K562 (cell line): ENCODE data around the gene SNAPC2. TPM values are rescaled to one million over a fixed set of nuclear protein-coding genes. Genes with fewer than 3 reads are reported as not detected.

ENCODE experiments used
- BRF1 ChIP-seq: IDR thresholded peaks from 3 replicates; pipeline ENCODE4 v1.6.1; 2011; ENCODE audit warnings: borderline replicate concordance, mild to moderate bottlenecking; ENCODE audit not compliant: insufficient read length; ENCODE audit errors: extremely low read depth
- KAT8 ChIP-seq: fragments of 450-650 bp; IDR thresholded peaks from 2 replicates; pipeline ENCODE4 v1.6.1; 2016; ENCODE audit warnings: low read depth, mild to moderate bottlenecking
- KHSRP ChIP-seq: fragments of 450-650 bp; IDR thresholded peaks from 2 replicates; pipeline ENCODE4 v1.6.1; 2017
- NONO ChIP-seq, 2 experiments: fragments of 200-400 bp in 1 of 2; fragments of 450-650 bp in 1 of 2; formaldehyde crosslinking in 1 of 2; IDR thresholded peaks; 2 replicates each; pipeline ENCODE4 v1.6.1; 2017; ENCODE audit warnings: low read depth in 2 of 2, mild to moderate bottlenecking in 2 of 2, moderate library complexity in 2 of 2, low read length in 1 of 2
- NR2C1 ChIP-seq, 2 experiments: fragments of 450-650 bp; IDR thresholded peaks; 2 replicates each; pipeline ENCODE4 v1.6.1; 2017; ENCODE audit warnings: mild to moderate bottlenecking in 2 of 2, antibody characterized with exemption in 1 of 2, inconsistent platforms in 1 of 2, missing compliant biosample characterization in 1 of 2, missing genetic modification characterization in 1 of 2
- RBM14 ChIP-seq: fragments of 200-400 bp; formaldehyde crosslinking; IDR thresholded peaks from 2 replicates; pipeline ENCODE4 v1.6.1; 2018; ENCODE audit warnings: low read depth, mild to moderate bottlenecking, low read length, moderate library complexity, borderline replicate concordance; ENCODE audit not compliant: insufficient read depth
- ZNF445 ChIP-seq: fragments of 250-450 bp; sonication (Bioruptor Pico); IDR thresholded peaks from 2 replicates; pipeline ENCODE4 v1.4.0; 2020; ENCODE audit warnings: low read depth, mild to moderate bottlenecking, moderate library complexity
- ZNF668 ChIP-seq: fragments of 250-450 bp; sonication (Bioruptor Pico); IDR thresholded peaks from 2 replicates; pipeline ENCODE4 v1.8.0; 2022; ENCODE audit warnings: mild to moderate bottlenecking, inconsistent platforms
- polyA plus RNA-seq, 8 experiments: library from polyadenylated mRNA; depleted of rRNA in 4 of 8; stranded (reverse) in 5 of 8; unstranded in 3 of 8; fragments of >200 nt; fragmentation: Nextera tagmentation in 2 of 8; fragmentation: Illumina TruSeq in 1 of 8; extraction: Ambion mirVana in 2 of 8; extraction: Trizol in 1 of 8; gene quantifications; 2 replicates each; pipeline versions ENCODE4 v1.2.1 to v1.2.3, GENCODE V29; 2011 to 2014; ENCODE audit warnings: inconsistent platforms in 1 of 8, missing spikeins in 1 of 8
- total RNA-seq, 7 experiments: library from RNA; depleted of rRNA in 6 of 7; stranded (reverse); fragments of >200 nt in 6 of 7; fragmentation: Illumina TruSeq in 2 of 7; extraction: Trizol in 2 of 7; gene quantifications; 2 replicates each; pipeline versions ENCODE4 v1.2.1 to v1.2.3, GENCODE V29; 2011 to 2021; ENCODE audit warnings: low replicate concordance in 1 of 7
- TF ChIP-seq, protein P1 (sequence below), 2 experiments: fragments of 450-650 bp; IDR thresholded peaks; 2 replicates each; pipeline ENCODE4 v1.6.1; 2018; ENCODE audit warnings: mild to moderate bottlenecking in 2 of 2, low read depth in 1 of 2; ENCODE audit not compliant: partially characterized antibody in 2 of 2
- TF ChIP-seq, protein P2 (sequence below): fragments of 250-450 bp; sonication (Bioruptor Pico); IDR thresholded peaks from 2 replicates; pipeline ENCODE4 v1.8.0; 2021; ENCODE audit warnings: moderate library complexity, mild to moderate bottlenecking, inconsistent platforms
- TF ChIP-seq, protein P3 (sequence below): sonication (generic); formaldehyde crosslinking; IDR thresholded peaks from 2 replicates; pipeline ENCODE4 v1.8.1; 2023; ENCODE audit warnings: mild to moderate bottlenecking, missing genetic modification reagents, moderate library complexity
- TF ChIP-seq, protein P4 (sequence below): fragments of 250-450 bp; sonication (Bioruptor Pico); IDR thresholded peaks from 2 replicates; pipeline ENCODE4 v1.5.0; 2021; ENCODE audit warnings: mild to moderate bottlenecking, moderate library complexity
- TF ChIP-seq, protein P5 (sequence below): fragments of 450-650 bp; IDR thresholded peaks from 2 replicates; pipeline ENCODE4 v1.6.1; 2016; ENCODE audit warnings: borderline replicate concordance

The SNAPC2 gene
- total and polyA plus RNA-seq, 9 of the 15 experiments (the other 6 are each of a cell fraction or from before 2014, with no cell fraction given), result 0.59 to 45.1 (median 15.3) TPM

DNA sequence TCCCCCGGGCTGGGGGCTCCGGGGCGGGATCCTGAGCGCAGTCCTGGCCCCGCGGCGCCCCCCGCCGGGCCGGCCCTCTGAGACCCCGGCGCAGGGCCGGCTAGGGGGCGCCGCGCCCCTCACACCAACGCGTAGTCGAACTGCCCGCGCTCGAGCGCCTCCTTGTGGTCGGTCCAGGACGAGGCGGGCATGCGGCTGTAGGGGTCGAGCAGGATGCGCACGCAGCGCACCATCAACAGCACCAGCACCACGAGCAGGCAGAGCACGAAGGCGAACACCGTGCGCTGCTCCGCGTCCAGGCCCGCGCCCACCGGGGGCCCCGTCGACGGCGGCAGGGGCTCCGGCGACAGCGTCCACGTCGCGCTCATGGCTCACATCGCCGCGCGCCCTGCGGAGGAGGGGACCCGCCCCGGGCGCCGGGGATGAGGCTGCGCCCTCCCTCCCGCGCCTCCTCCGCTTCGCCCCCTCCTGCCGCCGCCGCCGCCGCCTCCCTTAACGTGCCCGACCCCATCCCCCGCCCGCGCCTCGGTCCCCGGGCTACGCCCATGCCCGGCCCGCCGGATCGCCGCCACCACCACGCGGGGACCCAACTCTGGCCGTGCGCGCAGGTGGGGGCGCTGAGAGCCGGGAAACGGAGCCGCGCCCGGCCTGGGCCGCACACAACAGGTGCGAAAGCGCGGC, 5.2 kb downstream of the SNAPC2 start (continued):
- no peak for TF ChIP-seq ZNF668 (CRISPR knock-in tag)
- TF ChIP-seq NR2C1 (IDR thresholded peaks at IDR 0.05), result no peak
- TF ChIP-seq NR2C1 (tag; IDR thresholded peaks at IDR 0.05), result no peak
- no peak for TF ChIP-seq RBM14
- TF ChIP-seq, protein P1, sequence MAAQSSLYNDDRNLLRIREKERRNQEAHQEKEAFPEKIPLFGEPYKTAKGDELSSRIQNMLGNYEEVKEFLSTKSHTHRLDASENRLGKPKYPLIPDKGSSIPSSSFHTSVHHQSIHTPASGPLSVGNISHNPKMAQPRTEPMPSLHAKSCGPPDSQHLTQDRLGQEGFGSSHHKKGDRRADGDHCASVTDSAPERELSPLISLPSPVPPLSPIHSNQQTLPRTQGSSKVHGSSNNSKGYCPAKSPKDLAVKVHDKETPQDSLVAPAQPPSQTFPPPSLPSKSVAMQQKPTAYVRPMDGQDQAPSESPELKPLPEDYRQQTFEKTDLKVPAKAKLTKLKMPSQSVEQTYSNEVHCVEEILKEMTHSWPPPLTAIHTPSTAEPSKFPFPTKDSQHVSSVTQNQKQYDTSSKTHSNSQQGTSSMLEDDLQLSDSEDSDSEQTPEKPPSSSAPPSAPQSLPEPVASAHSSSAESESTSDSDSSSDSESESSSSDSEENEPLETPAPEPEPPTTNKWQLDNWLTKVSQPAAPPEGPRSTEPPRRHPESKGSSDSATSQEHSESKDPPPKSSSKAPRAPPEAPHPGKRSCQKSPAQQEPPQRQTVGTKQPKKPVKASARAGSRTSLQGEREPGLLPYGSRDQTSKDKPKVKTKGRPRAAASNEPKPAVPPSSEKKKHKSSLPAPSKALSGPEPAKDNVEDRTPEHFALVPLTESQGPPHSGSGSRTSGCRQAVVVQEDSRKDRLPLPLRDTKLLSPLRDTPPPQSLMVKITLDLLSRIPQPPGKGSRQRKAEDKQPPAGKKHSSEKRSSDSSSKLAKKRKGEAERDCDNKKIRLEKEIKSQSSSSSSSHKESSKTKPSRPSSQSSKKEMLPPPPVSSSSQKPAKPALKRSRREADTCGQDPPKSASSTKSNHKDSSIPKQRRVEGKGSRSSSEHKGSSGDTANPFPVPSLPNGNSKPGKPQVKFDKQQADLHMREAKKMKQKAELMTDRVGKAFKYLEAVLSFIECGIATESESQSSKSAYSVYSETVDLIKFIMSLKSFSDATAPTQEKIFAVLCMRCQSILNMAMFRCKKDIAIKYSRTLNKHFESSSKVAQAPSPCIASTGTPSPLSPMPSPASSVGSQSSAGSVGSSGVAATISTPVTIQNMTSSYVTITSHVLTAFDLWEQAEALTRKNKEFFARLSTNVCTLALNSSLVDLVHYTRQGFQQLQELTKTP (IDR thresholded peaks at IDR 0.05; ENCODE audit: low read depth in 1 of 2, partially characterized antibody in 2 of 2), result no peak
- TF ChIP-seq, protein P2, sequence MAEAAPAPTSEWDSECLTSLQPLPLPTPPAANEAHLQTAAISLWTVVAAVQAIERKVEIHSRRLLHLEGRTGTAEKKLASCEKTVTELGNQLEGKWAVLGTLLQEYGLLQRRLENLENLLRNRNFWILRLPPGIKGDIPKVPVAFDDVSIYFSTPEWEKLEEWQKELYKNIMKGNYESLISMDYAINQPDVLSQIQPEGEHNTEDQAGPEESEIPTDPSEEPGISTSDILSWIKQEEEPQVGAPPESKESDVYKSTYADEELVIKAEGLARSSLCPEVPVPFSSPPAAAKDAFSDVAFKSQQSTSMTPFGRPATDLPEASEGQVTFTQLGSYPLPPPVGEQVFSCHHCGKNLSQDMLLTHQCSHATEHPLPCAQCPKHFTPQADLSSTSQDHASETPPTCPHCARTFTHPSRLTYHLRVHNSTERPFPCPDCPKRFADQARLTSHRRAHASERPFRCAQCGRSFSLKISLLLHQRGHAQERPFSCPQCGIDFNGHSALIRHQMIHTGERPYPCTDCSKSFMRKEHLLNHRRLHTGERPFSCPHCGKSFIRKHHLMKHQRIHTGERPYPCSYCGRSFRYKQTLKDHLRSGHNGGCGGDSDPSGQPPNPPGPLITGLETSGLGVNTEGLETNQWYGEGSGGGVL, result no peak
- TF ChIP-seq KAT8, result no peak
- no peak for TF ChIP-seq BRF1
- peak in 1 of 2 experiments; percentile 61; a peak in 2 of 4 replicates for TF ChIP-seq NONO (IDR thresholded peaks at IDR 0.05; ENCODE audit: low read depth in 2 of 2, low read length in 1 of 2)
- TF ChIP-seq, protein P3, sequence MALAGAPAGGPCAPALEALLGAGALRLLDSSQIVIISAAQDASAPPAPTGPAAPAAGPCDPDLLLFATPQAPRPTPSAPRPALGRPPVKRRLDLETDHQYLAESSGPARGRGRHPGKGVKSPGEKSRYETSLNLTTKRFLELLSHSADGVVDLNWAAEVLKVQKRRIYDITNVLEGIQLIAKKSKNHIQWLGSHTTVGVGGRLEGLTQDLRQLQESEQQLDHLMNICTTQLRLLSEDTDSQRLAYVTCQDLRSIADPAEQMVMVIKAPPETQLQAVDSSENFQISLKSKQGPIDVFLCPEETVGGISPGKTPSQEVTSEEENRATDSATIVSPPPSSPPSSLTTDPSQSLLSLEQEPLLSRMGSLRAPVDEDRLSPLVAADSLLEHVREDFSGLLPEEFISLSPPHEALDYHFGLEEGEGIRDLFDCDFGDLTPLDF, result no peak
- TF ChIP-seq ZNF445 (CRISPR knock-in tag), result no peak
- TF ChIP-seq, protein P4, sequence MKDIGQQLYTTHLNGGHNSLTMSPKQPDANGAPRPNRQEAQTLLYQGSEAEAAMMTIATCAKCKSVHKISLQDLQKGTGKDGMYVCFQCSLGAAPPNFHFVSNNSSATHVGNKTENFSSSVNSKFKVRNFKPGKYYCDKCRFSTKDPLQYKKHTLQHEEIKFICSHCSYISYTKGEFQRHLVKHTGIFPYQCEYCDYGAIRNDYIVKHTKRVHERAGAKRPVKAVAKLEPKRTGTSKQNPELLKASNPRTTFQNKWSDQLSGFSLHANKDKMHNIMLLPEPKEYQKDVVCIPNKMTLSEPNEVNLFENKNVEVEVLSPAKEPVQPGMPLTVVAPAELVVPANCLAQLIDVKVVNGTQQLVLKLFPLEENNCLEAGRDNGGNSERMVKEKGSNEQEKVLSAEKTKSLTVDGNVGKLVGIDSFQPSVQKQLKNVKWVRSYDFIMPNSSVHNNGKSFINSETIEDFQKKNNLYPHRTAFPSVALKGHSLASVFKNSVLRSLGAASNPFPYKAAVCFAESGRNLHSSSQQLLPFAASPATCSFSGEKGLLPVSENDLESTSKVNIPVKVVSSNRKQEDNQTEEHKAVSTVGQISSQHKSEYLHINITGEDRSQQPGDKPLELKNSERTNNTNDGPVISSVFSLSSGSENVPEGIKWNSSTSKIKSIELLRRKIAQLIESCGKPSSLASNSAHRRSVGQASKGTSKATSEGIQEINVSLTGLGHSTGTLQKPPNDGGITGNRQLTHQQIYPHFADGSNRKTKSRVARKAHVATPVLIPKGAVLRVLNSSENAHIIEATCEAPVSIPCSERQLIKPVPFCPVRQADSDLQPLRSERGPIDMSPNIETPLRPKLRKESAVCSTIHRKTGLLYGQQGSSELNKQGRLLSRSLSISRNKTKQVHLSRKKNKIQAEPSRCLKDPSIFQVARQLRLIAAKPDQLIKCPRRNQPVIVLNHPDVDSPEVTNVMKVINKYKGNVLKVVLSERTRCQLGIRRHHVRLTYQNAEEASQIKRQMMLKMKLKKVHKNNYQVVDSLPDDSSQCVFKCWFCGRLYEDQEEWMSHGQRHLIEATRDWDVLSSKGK, result no peak
- TF ChIP-seq KHSRP, result no peak
- TF ChIP-seq, protein P5, sequence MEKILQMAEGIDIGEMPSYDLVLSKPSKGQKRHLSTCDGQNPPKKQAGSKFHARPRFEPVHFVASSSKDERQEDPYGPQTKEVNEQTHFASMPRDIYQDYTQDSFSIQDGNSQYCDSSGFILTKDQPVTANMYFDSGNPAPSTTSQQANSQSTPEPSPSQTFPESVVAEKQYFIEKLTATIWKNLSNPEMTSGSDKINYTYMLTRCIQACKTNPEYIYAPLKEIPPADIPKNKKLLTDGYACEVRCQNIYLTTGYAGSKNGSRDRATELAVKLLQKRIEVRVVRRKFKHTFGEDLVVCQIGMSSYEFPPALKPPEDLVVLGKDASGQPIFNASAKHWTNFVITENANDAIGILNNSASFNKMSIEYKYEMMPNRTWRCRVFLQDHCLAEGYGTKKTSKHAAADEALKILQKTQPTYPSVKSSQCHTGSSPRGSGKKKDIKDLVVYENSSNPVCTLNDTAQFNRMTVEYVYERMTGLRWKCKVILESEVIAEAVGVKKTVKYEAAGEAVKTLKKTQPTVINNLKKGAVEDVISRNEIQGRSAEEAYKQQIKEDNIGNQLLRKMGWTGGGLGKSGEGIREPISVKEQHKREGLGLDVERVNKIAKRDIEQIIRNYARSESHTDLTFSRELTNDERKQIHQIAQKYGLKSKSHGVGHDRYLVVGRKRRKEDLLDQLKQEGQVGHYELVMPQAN, result no peak
